Prostate gland (tissue), 2 donors: ENCODE measurements around the gene NET1.

Experiments used
- CTCF ChIP-seq, 4 experiments: fragments of 200-600 bp in 2 of 4; fragments of 450-650 bp in 2 of 4; sonication (generic) in 2 of 4; IDR thresholded peaks; 1 replicate in 3 of 4; 2 replicates in 1 of 4; pipeline ENCODE4 v1.5.1; 2016 to 2019; ENCODE audit warnings: antibody characterized with exemption in 4 of 4, mild to moderate bottlenecking in 2 of 4, moderate library complexity in 2 of 4
- POLR2A ChIP-seq: fragments of 450-650 bp; IDR thresholded peaks from one replicate; pipeline ENCODE4 v1.6.1; 2016; ENCODE audit warnings: antibody characterized with exemption, mild to moderate bottlenecking
- POLR2AphosphoS5 ChIP-seq: sonication (generic); formaldehyde crosslinking; IDR thresholded peaks from one replicate; pipeline ENCODE4 v1.6.1; 2017; ENCODE audit warnings: antibody characterized with exemption

- no peak for TF ChIP-seq POLR2A
- no peak for TF ChIP-seq POLR2AphosphoS5
- no peak for TF ChIP-seq CTCF (IDR thresholded peaks at IDR 0.05)
Measured at GRCh38 chr10:5435328-5435727, 23.0 kb downstream of the NET1 start.
